Activated CD8-positive, alpha-beta T cell treated with anti-CD3 and anti-CD28 coated beads for 36 hours (primary cell): ENCODE results near the gene CNTNAP2. TPM values are rescaled to one million over a fixed set of nuclear protein-coding genes. Genes with fewer than 3 reads are reported as not detected.

Source experiments
- ATAC-seq: fragments of 200-7000 bp; cut with Tn5 transposase; one replicate; pipeline ENCODE4 v1.10.0; 2021; ENCODE audit warnings: mild to moderate bottlenecking, moderate library complexity
- CTCF ChIA-PET: fragments of 350-600 bp; sonication (Branson Sonifier 250); formaldehyde crosslinking; loops from one replicate; lab custom pipeline; 2021; ENCODE audit warnings: antibody characterized with exemption; lab: Charles Lee
- POLR2A ChIA-PET: fragments of 350-600 bp; sonication (Branson Sonifier 250); formaldehyde crosslinking; loops from one replicate; lab custom pipeline; 2021; ENCODE audit warnings: antibody characterized with exemption; lab: Charles Lee
- DNase-seq: peaks from one replicate; pipeline ENCODE4 v3.0.0-alpha.2; 2020
- H3K27ac Mint-ChIP-seq: one replicate; pipeline ENCODE4 v1.8.0; 2021; ENCODE audit warnings: mild to moderate bottlenecking, mixed read lengths
- H3K27me3 Mint-ChIP-seq: one replicate; pipeline ENCODE4 v1.8.0; 2021; ENCODE audit warnings: mixed read lengths
- H3K36me3 Mint-ChIP-seq: one replicate; pipeline ENCODE4 v1.8.0; 2021; ENCODE audit warnings: low read depth, mixed read lengths
- H3K4me1 Mint-ChIP-seq: one replicate; pipeline ENCODE4 v1.8.0; 2021; ENCODE audit warnings: low read depth, mixed read lengths
- H3K4me3 Mint-ChIP-seq: one replicate; pipeline ENCODE4 v1.8.0; 2021; ENCODE audit warnings: mild to moderate bottlenecking, moderate library complexity, mixed read lengths
- H3K9me3 Mint-ChIP-seq: one replicate; pipeline ENCODE4 v1.8.0; 2021; ENCODE audit warnings: mixed read lengths
- intact Hi-C: fragments of 100-400 bp; cut with micrococcal nuclease; formaldehyde crosslinking; loops from one replicate; pipeline ENCODE4 v1.10.0; 2022
- total RNA-seq, 2 experiments: library from RNA; stranded (reverse); gene quantifications; one replicate each; pipeline ENCODE4 v1.2.3, GENCODE V29; 2021
- TF ChIP-seq, protein P1 (sequence below): fragments of 200-600 bp; IDR thresholded peaks from one replicate; pipeline ENCODE4 v1.8.0; 2022; ENCODE audit warnings: antibody characterized with exemption, mild to moderate bottlenecking

Gene CNTNAP2
- total RNA-seq, 2 experiments from 2014 or later = not detected

- Mint-ChIP-seq H3K4me3 (no peak overlapping the region), H3K27me3 (no peaks in the 10 kb centered on the region), H3K27ac (no peak overlapping the region), H3K9me3 (peaks cover 9% of the 10 kb centered on the region), H3K36me3 (no peaks in the 10 kb centered on the region), H3K4me1 (no peaks in the 10 kb centered on the region)
- CTCF ChIA-PET = no interaction called here
- DNase-seq = no peak
- TF ChIP-seq, protein P1, sequence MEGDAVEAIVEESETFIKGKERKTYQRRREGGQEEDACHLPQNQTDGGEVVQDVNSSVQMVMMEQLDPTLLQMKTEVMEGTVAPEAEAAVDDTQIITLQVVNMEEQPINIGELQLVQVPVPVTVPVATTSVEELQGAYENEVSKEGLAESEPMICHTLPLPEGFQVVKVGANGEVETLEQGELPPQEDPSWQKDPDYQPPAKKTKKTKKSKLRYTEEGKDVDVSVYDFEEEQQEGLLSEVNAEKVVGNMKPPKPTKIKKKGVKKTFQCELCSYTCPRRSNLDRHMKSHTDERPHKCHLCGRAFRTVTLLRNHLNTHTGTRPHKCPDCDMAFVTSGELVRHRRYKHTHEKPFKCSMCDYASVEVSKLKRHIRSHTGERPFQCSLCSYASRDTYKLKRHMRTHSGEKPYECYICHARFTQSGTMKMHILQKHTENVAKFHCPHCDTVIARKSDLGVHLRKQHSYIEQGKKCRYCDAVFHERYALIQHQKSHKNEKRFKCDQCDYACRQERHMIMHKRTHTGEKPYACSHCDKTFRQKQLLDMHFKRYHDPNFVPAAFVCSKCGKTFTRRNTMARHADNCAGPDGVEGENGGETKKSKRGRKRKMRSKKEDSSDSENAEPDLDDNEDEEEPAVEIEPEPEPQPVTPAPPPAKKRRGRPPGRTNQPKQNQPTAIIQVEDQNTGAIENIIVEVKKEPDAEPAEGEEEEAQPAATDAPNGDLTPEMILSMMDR = no peak
- POLR2A ChIA-PET = no interaction called here
- intact Hi-C loops = no loop called here
- no peak for ATAC-seq
Measured at GRCh38 chr7:146865696-146866095, 749.1 kb downstream of the CNTNAP2 start.

GRCh38 chr7:146874722-146875121 is 758.1 kb downstream of the CNTNAP2 start:
- CTCF ChIA-PET = no interaction called here

GRCh38 chr7:146875237-146875785 is 758.7 kb downstream of the CNTNAP2 start:
- POLR2A ChIA-PET = no interaction called here
- Mint-ChIP-seq H3K4me1 (no peaks in the 10 kb centered on the region), H3K27ac (no peak overlapping the region), H3K9me3 (peaks cover 3% of the 10 kb centered on the region), H3K27me3 (no peaks in the 10 kb centered on the region), H3K4me3 (no peak overlapping the region), H3K36me3 (no peaks in the 10 kb centered on the region)
- TF ChIP-seq, protein P1 = no peak
- CTCF ChIA-PET = no interaction called here
- DNase-seq (no peak), ATAC-seq (no peak)
- intact Hi-C loops = no loop called here

More at GRCh38 chr7:146874722-146875121, 758.1 kb downstream of the CNTNAP2 start:
- no peak for DNase-seq
- H3K27me3 Mint-ChIP-seq = no peaks in the 10 kb centered on the region
- TF ChIP-seq, protein P1 = no peak
- no peak for ATAC-seq
- intact Hi-C loops = no loop called here
- no peak overlapping the region for H3K27ac Mint-ChIP-seq
- H3K4me3 Mint-ChIP-seq = no peak overlapping the region
- peaks cover 3% of the 10 kb centered on the region for H3K9me3 Mint-ChIP-seq
- H3K36me3 Mint-ChIP-seq = no peaks in the 10 kb centered on the region
- POLR2A ChIA-PET = no interaction called here
- no peaks in the 10 kb centered on the region for H3K4me1 Mint-ChIP-seq

GRCh38 chr7:146875981-146876380 is 759.4 kb downstream of the CNTNAP2 start:
- Mint-ChIP-seq H3K27me3 (no peaks in the 10 kb centered on the region), H3K36me3 (no peaks in the 10 kb centered on the region), H3K9me3 (peaks cover 3% of the 10 kb centered on the region), H3K4me1 (no peaks in the 10 kb centered on the region), H3K27ac (no peak overlapping the region), H3K4me3 (no peak overlapping the region)
- ChIA-PET CTCF (no interaction called here), POLR2A (no interaction called here)
- DNase-seq = no peak
- intact Hi-C loops = no loop called here
- no peak for ATAC-seq
- TF ChIP-seq, protein P1 = no peak

- Mint-ChIP-seq H3K4me1 (no peaks in the 10 kb centered on the region), H3K36me3 (no peaks in the 10 kb centered on the region), H3K27ac (no peak overlapping the region), H3K4me3 (no peak overlapping the region), H3K27me3 (no peaks in the 10 kb centered on the region), H3K9me3 (peaks cover 3% of the 10 kb centered on the region)
- intact Hi-C loops = no loop called here
- ChIA-PET CTCF (no interaction called here), POLR2A (no interaction called here)
- ATAC-seq = no peak
- TF ChIP-seq, protein P1 = no peak
- DNase-seq = no peak
Measured at GRCh38 chr7:146876411-146876810, 759.8 kb downstream of the CNTNAP2 start.
